Measurements from ENCODE around the gene CIB4.

DNA sequence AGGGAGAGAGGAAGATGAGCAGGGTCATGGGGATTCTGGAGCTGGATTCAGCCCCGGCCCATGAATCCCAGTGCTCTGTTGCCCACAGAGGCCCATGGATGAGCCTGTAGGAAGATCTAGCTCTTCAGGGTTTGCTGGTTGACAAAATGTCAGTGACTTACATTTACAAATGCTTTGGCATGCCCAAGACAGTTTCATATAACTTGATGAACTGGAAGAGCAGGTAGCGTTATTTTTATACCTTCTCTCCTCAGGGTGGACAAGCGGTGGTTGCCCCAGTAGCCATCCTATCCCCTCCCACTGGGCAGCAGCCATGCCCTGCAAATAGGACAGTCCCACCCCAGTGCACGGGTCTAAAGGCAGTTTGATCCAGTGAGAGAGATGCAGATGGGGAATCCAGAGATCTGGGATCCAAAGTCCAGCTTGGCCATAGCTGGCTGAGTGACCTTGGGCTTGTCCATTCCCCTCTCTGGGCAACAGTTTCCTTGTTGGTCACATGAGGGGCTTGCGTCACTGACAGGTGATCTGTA, 29.8 kb upstream of the CIB4 start:
- TF ChIP-seq CTCF (conservative IDR thresholded peaks at IDR 0.05; ENCODE audit: low read depth, low read length) (no peak), POLR2A (IDR thresholded peaks at IDR 0.05; ENCODE audit: low read depth, low read length) (no peak), MXI1 (IDR thresholded peaks at IDR 0.05; ENCODE audit: borderline replicate concordance, low read depth, low read length) (no peak)

Data from IMR-90 (cell line).